CD4-positive, alpha-beta T cell (primary cell): ENCODE data around the gene C14orf39. TPM values are rescaled to one million over a fixed set of nuclear protein-coding genes. Genes with fewer than 3 reads are reported as not detected.

Source experiments
- ATAC-seq: fragments of 200-7000 bp; cut with Tn5 transposase; one replicate; pipeline ENCODE4 v1.10.0; 2022; ENCODE audit warnings: mild to moderate bottlenecking; ENCODE audit not compliant: poor library complexity
- CTCF ChIA-PET: fragments of 350-600 bp; sonication (Branson Sonifier 250); formaldehyde crosslinking; loops from one replicate; lab custom pipeline; 2021; ENCODE audit warnings: antibody characterized with exemption, inconsistent platforms; lab: Charles Lee
- POLR2A ChIA-PET: fragments of 350-600 bp; sonication (Branson Sonifier 250); formaldehyde crosslinking; loops from one replicate; lab custom pipeline; 2021; ENCODE audit warnings: antibody characterized with exemption, inconsistent platforms; lab: Charles Lee
- DNase-seq, 14 experiments: peaks; one replicate each; pipeline ENCODE4 v3.0.0-alpha.2; 2013 to 2020; ENCODE audit warnings: mixed read lengths in 2 of 14
- H3K27ac ChIP-seq, 2 donors: one replicate each; pipeline versions ENCODE4 v1.5.1 to v1.7.0; 2013; ENCODE audit warnings: low read length in 2 of 2, low read depth in 1 of 2, mild to moderate bottlenecking in 1 of 2
- H3K27me3 ChIP-seq, 2 experiments: 1 replicate in 1 of 2; 2 replicates in 1 of 2; pipeline versions ENCODE4 v1.6.1 to v1.7.0; 2013; ENCODE audit warnings: low read length in 2 of 2, control low read depth in 1 of 2, mild to moderate bottlenecking in 1 of 2, moderate library complexity in 1 of 2; ENCODE audit not compliant: insufficient read depth in 2 of 2, control insufficient read depth in 1 of 2
- H3K36me3 ChIP-seq: one replicate; pipeline ENCODE4 v1.6.1; 2013; ENCODE audit warnings: low read length, control low read depth; ENCODE audit not compliant: insufficient read depth
- H3K4me1 ChIP-seq: one replicate; pipeline ENCODE4 v1.6.1; 2013; ENCODE audit warnings: low read length, control low read depth; ENCODE audit not compliant: insufficient read depth
- H3K4me3 ChIP-seq: one replicate; pipeline ENCODE4 v1.5.1; 2013; ENCODE audit warnings: mild to moderate bottlenecking, low read length, moderate library complexity
- H3K9me3 ChIP-seq, 2 experiments: 1 replicate in 1 of 2; 2 replicates in 1 of 2; pipeline versions ENCODE4 v1.6.1 to v1.7.0; 2013; ENCODE audit warnings: low read length in 2 of 2, mild to moderate bottlenecking in 2 of 2, control low read depth in 1 of 2, moderate library complexity in 1 of 2; ENCODE audit not compliant: control insufficient read depth in 1 of 2, insufficient read depth in 1 of 2
- H3K27ac Mint-ChIP-seq: one replicate; pipeline ENCODE4 v1.8.0; 2020; ENCODE audit warnings: mixed read lengths
- H3K27me3 Mint-ChIP-seq: one replicate; pipeline ENCODE4 v1.8.0; 2021; ENCODE audit warnings: mixed read lengths
- H3K36me3 Mint-ChIP-seq: one replicate; pipeline ENCODE4 v1.8.0; 2021; ENCODE audit warnings: low read depth, mixed read lengths
- H3K4me1 Mint-ChIP-seq: one replicate; pipeline ENCODE4 v1.8.0; 2021; ENCODE audit warnings: low read depth, mixed read lengths
- H3K4me3 Mint-ChIP-seq: one replicate; pipeline ENCODE4 v1.8.0; 2020; ENCODE audit warnings: mild to moderate bottlenecking, mixed read lengths
- H3K9me3 Mint-ChIP-seq: one replicate; pipeline ENCODE4 v1.8.0; 2020; ENCODE audit warnings: mixed read lengths
- intact Hi-C, 2 experiments: fragments of 100-400 bp; cut with DNase I in 1 of 2; cut with micrococcal nuclease in 1 of 2; formaldehyde crosslinking; loops; one replicate each; pipeline versions ENCODE4 v1.15.1 to v1.9.0; 2023 to 2025; cut with DNase I, micrococcal nuclease
- total RNA-seq, 174 experiments: library from RNA in 2 of 174; stranded (reverse) in 2 of 174; gene quantifications; one replicate each; pipeline ENCODE4 v1.2.3 and lab custom pipeline; 2021 to 2026
- TF ChIP-seq, protein P1 (sequence below): fragments of 200-600 bp; IDR thresholded peaks from one replicate; pipeline ENCODE4 v1.8.0; 2022; ENCODE audit warnings: antibody characterized with exemption, mild to moderate bottlenecking

Gene C14orf39
- total RNA-seq, 2 experiments from 2014 or later: not detected

GRCh38 chr14:60514741-60515491 lies 29.1 kb upstream of the C14orf39 start:
- intact Hi-C loops: no loop called here
- peak in 2 of 14 experiments; percentile 14 to 15 for DNase-seq
- H3K9me3 Mint-ChIP-seq: no peaks in the 10 kb centered on the region

GRCh38 chr14:60514378-60514740 lies 28.5 kb upstream of the C14orf39 start:
- Histone ChIP-seq H3K9me3 (peaks cover 0 to 38% of the 10 kb centered on the region in 2 experiments), H3K27me3 (peaks cover 64 to 91% of the 10 kb centered on the region in 2 experiments), H3K4me1 (peaks cover 38% of the 10 kb centered on the region), H3K36me3 (no peaks in the 10 kb centered on the region), H3K27ac (no peak overlapping the region), H3K4me3 (no peak overlapping the region)
- Mint-ChIP-seq H3K4me1 (peaks cover 20% of the 10 kb centered on the region), H3K27ac (no peak overlapping the region), H3K9me3 (no peaks in the 10 kb centered on the region), H3K4me3 (peak overlapping the region; percentile 30), H3K27me3 (peaks cover 87% of the 10 kb centered on the region), H3K36me3 (no peaks in the 10 kb centered on the region)
- TF ChIP-seq, protein P1, sequence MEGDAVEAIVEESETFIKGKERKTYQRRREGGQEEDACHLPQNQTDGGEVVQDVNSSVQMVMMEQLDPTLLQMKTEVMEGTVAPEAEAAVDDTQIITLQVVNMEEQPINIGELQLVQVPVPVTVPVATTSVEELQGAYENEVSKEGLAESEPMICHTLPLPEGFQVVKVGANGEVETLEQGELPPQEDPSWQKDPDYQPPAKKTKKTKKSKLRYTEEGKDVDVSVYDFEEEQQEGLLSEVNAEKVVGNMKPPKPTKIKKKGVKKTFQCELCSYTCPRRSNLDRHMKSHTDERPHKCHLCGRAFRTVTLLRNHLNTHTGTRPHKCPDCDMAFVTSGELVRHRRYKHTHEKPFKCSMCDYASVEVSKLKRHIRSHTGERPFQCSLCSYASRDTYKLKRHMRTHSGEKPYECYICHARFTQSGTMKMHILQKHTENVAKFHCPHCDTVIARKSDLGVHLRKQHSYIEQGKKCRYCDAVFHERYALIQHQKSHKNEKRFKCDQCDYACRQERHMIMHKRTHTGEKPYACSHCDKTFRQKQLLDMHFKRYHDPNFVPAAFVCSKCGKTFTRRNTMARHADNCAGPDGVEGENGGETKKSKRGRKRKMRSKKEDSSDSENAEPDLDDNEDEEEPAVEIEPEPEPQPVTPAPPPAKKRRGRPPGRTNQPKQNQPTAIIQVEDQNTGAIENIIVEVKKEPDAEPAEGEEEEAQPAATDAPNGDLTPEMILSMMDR: no peak
- intact Hi-C loops: no loop called here
- ATAC-seq: no peak
- no peak for DNase-seq
- POLR2A ChIA-PET: no interaction called here
- CTCF ChIA-PET: no interaction called here

More at GRCh38 chr14:60514741-60515491, 29.1 kb upstream of the C14orf39 start:
- TF ChIP-seq, protein P1: no peak
- Histone ChIP-seq H3K36me3 (no peaks in the 10 kb centered on the region), H3K4me1 (peaks cover 32% of the 10 kb centered on the region), H3K4me3 (no peak overlapping the region), H3K27ac (no peak overlapping the region), H3K27me3 (peaks cover 59 to 85% of the 10 kb centered on the region in 2 experiments), H3K9me3 (peaks cover 0 to 32% of the 10 kb centered on the region in 2 experiments)
- Mint-ChIP-seq H3K27me3 (peaks cover 83% of the 10 kb centered on the region), H3K36me3 (no peaks in the 10 kb centered on the region), H3K4me3 (peak overlapping the region; percentile 30), H3K27ac (no peak overlapping the region), H3K4me1 (peaks cover 15% of the 10 kb centered on the region)
- no peak for ATAC-seq
- ChIA-PET POLR2A (no interaction called here), CTCF (no interaction called here)

DNA sequence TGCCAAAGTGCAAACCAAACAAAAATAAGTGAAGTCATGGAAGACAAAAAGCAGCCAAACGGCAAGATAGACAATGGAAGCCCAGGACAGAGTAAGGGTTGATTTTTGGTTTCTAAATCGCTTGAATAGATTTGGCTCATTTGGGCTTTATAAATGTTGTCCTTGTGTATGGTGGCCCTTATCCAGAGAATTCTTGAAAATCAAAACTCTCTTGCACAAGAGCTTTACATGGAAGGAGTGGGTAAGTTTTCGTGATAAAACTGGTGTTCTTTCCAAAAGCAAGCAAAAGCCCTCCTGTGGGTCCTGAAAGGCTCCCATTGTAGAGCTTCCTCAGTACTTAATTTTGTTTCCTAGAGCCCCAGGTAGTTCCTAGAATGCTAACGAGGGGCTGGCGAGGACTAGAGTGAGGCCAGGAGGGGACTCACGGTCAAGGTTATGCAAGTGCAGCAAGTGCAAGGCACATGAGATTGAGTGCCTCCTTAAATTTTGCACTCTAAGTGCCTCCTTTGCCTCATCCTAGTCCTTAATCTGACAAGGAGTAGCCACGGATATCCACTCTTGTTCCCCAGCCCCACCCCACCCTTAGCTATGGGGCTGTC lies 27.2 kb upstream of the C14orf39 start:
- Mint-ChIP-seq H3K4me3 (no peak overlapping the region), H3K9me3 (no peaks in the 10 kb centered on the region), H3K27ac (no peak overlapping the region), H3K36me3 (no peaks in the 10 kb centered on the region), H3K4me1 (peaks cover 21% of the 10 kb centered on the region), H3K27me3 (peaks cover 88% of the 10 kb centered on the region)
- POLR2A ChIA-PET: no interaction called here
- TF ChIP-seq, protein P1: no peak
- no peaks in the 10 kb centered on the region for H3K36me3 ChIP-seq
- DNase-seq (no peak), ATAC-seq (no peak)
- CTCF ChIA-PET: no interaction called here
- H3K9me3 ChIP-seq: peaks cover 0 to 45% of the 10 kb centered on the region in 2 experiments
- intact Hi-C loops: no loop called here
- H3K27me3 ChIP-seq: peaks cover 74 to 97% of the 10 kb centered on the region in 2 experiments
- H3K4me3 ChIP-seq: no peak overlapping the region
- peaks cover 45% of the 10 kb centered on the region for H3K4me1 ChIP-seq
- no peak overlapping the region for H3K27ac ChIP-seq
